ENCODE results near the gene SUSD4. TPM values are rescaled to one million over a fixed set of nuclear protein-coding genes. Genes with fewer than 3 reads are reported as not detected.

The SUSD4 gene
- total RNA-seq, 4 donors from 2014 or later = 0.73 to 8.4 TPM; not detected in 2

DNA sequence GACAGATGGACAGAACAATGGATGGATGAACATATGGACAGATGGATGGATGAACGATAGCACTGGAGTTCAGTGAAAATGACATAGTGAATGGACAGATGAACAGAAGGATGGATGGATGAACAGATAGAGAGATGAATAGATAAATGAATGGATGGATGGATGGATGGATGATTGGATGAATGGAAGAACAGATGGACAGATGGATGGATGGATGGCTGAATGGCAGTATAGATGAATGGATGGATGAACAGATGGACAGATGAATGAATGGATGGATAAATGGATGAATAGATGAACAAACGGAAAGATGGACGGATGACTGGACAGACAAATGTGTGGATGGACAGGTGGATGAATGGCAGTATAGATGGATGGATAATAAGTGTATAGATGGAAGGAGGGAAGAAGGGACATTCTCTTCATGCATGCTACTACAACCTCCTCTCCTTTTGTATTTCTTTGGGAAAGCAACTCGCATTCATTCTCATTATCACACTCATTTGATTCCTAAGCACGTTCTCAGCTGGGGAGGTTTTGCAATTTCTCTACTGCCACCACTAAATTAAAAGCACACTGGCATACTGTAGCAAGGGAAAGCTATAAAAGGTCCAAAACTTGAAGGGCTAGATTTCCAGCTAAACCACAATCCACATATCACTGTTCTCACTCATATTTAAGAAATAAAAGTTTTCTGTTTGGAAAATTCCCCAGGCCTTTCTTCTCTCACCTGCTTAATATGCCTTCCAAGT lies 34.1 kb downstream of the SUSD4 start:
- Histone ChIP-seq H3K27me3 (no peaks in the 10 kb centered on the region), H3K36me3 (no peaks in the 10 kb centered on the region), H3K4me1 (no peaks in the 10 kb centered on the region), H3K4me3 (no peak overlapping the region), H3K27ac (no peak overlapping the region), H3K9me3 (no peaks in the 10 kb centered on the region)
- TF ChIP-seq POLR2A (IDR thresholded peaks at IDR 0.05) (no peak), CTCF (IDR thresholded peaks at IDR 0.05) (no peak)
- intact Hi-C loops (cut with DNase I; ENCODE audit: low total_unique reads) = no loop called here
- no peak for DNase-seq

GRCh38 chr1:223329252-223329651 lies 34.7 kb downstream of the SUSD4 start:
- no peak for DNase-seq
- Histone ChIP-seq H3K4me3 (no peak overlapping the region), H3K9me3 (no peaks in the 10 kb centered on the region), H3K4me1 (no peaks in the 10 kb centered on the region), H3K27me3 (no peaks in the 10 kb centered on the region), H3K36me3 (no peaks in the 10 kb centered on the region), H3K27ac (no peak overlapping the region)
- intact Hi-C loops (cut with DNase I; ENCODE audit: low total_unique reads) = no loop called here
- TF ChIP-seq POLR2A (IDR thresholded peaks at IDR 0.05) (no peak), CTCF (IDR thresholded peaks at IDR 0.05) (no peak)

- no peak for TF ChIP-seq POLR2A (IDR thresholded peaks at IDR 0.05)
- TF ChIP-seq CTCF (IDR thresholded peaks at IDR 0.05) = no peak
- H3K4me3 ChIP-seq = no peak overlapping the region
- intact Hi-C loops (cut with DNase I; ENCODE audit: low total_unique reads) = no loop called here
- DNase-seq = no peak
- H3K27me3 ChIP-seq = no peaks in the 10 kb centered on the region
- no peaks in the 10 kb centered on the region for H3K36me3 ChIP-seq
- H3K9me3 ChIP-seq = no peaks in the 10 kb centered on the region
- no peak overlapping the region for H3K27ac ChIP-seq
- H3K4me1 ChIP-seq = no peaks in the 10 kb centered on the region
Observed at GRCh38 chr1:223328566-223328965, 35.4 kb downstream of the SUSD4 start.

GRCh38 chr1:223326776-223327175 lies 37.2 kb downstream of the SUSD4 start:
- Histone ChIP-seq H3K4me3 (no peak overlapping the region), H3K9me3 (no peaks in the 10 kb centered on the region), H3K27me3 (no peaks in the 10 kb centered on the region), H3K27ac (no peak overlapping the region), H3K4me1 (no peaks in the 10 kb centered on the region), H3K36me3 (no peaks in the 10 kb centered on the region)
- intact Hi-C loops (cut with DNase I; ENCODE audit: low total_unique reads) = no loop called here
- no peak for DNase-seq
- TF ChIP-seq CTCF (IDR thresholded peaks at IDR 0.05) (no peak), POLR2A (IDR thresholded peaks at IDR 0.05) (no peak)

GRCh38 chr1:223323491-223324484 lies 40.2 kb downstream of the SUSD4 start:
- DNase-seq = no peak
- Histone ChIP-seq H3K36me3 (no peaks in the 10 kb centered on the region), H3K4me3 (no peak overlapping the region), H3K27me3 (no peaks in the 10 kb centered on the region), H3K4me1 (no peaks in the 10 kb centered on the region), H3K27ac (no peak overlapping the region), H3K9me3 (no peaks in the 10 kb centered on the region)
- intact Hi-C loops (cut with DNase I; ENCODE audit: low total_unique reads) = no loop called here
- TF ChIP-seq POLR2A (IDR thresholded peaks at IDR 0.05) (no peak), CTCF (IDR thresholded peaks at IDR 0.05) (no peak)

Measured in uterus (tissue), 4 donors.